ENCODE data around the gene TNFRSF18.

The TNFRSF18 gene

DNA sequence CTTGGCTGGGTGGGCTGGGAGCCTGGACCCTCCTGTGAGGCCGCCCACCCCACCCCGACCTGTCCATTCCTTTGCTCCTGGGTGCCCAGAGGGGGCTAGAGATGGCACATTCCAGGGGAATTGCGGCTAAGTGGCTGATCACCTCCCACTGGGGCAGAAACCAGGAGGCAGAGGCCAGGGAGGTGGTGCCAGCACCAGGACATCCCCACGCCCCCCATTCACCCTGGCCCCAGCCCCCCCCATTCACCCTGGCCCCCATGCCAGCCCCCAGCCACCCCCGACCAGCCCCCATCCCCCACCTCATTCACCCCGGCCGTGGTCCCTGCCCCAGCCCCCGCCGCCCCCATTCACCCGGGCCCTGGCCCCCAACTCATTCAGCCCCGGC lies 33.9 kb upstream of the TNFRSF18 start:
- peak overlapping the region; percentile 48 for H3K4me3 ChIP-seq (ENCODE audit: low read depth, low read length)
- no peak for DNase-seq (ENCODE audit: low read depth)
- no peak for TF ChIP-seq CTCF (IDR thresholded peaks at IDR 0.05; ENCODE audit: control insufficient read depth, extremely low read depth, insufficient read depth)

DNA sequence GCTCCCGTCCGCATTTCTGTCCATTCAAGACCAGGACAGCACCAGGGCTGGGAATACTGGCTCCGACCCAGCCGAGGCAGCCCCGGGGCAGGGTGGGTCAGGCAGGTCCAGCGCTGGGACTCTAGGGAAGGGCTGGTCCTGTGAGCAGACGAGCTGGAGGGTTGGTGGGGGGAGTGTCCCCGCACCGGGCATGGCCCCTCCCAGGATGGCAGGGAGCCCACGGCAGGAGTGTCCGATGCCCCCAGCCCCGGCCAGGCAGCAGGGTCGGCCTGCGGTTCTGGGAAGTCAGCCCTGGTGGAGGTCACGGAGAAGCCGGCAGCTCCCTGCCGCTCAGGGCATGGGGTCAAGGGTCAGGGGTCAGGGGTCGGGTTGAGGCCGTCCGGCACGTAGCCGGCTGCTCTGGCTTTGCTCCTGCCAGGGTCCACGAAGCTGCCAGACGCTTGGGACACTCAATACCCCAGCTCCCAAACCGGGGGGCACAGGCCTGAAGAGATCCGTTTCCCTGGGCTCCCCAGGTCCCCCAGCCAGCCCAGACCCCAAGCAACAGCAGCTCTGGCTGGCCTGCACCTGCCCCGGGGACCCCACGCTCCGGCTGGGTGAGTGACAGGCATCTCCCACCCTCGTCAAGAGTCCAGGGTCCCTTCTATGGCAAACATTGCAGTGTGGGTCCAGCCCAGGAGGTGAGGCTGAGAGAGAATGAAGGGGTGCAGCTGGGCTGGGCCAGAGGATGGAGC lies 33.4 kb upstream of the TNFRSF18 start:
- no peak for DNase-seq (ENCODE audit: low read depth)
- TF ChIP-seq CTCF (IDR thresholded peaks at IDR 0.05; ENCODE audit: control insufficient read depth, extremely low read depth, insufficient read depth), result no peak
- peak overlapping the region; percentile 41 for H3K4me3 ChIP-seq (ENCODE audit: low read depth, low read length)

GRCh38 chr1:1239227-1239613 lies 32.8 kb upstream of the TNFRSF18 start:
- TF ChIP-seq CTCF (IDR thresholded peaks at IDR 0.05; ENCODE audit: control insufficient read depth, extremely low read depth, insufficient read depth), result no peak
- H3K4me3 ChIP-seq (ENCODE audit: low read depth, low read length), result no peak overlapping the region
- no peak for DNase-seq (ENCODE audit: low read depth)

DNA sequence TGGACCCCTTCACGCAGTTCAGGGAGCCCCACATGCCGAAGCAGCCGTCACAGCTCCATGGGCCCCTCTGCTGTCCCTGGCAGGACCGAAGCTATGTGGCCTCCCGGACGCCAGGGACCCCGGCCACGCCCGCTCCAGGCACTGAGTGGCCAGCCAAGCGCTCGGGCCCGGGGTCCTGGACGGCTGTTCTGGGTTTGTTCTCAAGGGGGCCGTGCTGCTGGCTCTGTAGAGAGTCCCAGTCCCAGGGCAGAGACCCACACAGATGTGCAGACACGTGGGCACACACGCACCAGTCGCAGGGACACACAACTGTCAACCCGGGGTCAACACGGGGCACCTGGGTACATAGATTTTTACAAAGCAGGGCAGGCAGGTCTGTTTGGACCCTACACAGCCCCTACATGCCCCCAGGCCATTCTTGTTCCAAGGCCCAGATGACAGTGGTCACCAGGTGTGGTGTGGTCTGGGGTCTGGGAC lies 32.3 kb upstream of the TNFRSF18 start:
- no peak for TF ChIP-seq CTCF (IDR thresholded peaks at IDR 0.05; ENCODE audit: control insufficient read depth, extremely low read depth, insufficient read depth)
- H3K4me3 ChIP-seq (ENCODE audit: low read depth, low read length), result no peak overlapping the region
- DNase-seq (ENCODE audit: low read depth), result no peak

DNA sequence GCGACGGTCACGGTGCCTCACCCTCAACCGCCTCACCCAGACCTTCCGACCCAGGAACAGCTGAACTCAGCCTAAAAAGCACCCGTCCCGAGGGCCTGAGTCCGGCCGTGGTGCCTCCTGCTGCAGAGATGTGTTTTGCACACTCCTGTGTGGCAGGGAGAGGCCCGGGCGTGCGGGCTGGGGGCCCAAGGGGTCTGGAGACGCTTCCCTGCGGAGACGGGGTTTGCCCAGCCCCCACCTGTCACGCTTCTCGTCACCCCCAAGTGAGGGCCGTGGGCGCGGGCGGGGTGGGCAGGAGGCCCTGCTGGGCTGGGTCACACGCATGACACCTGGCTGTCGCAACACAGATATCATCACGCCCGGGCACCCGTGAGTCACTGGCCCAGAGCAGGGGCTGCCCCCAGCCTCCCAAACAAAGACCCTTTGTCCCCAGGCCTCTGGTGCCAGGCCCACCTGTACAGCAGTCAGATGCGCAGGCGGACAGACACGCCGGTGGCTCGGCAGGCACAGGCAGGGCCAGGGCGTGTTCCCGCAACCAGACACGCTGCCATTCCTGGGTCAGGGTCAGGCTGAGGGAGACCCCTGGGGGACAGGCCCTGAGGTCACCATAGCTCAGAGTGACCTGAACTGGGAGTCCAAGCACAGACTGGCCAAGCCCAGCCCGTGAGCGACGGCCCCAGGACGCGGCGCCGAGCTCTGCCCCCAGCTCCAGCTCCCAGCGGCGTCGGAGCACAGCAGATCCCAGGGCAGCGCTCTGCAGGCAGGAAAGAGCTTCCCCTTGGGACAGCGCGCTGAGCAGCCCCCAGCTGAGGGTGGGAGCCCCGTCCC lies 31.7 kb upstream of the TNFRSF18 start:
- no peak for DNase-seq (ENCODE audit: low read depth)
- no peak for TF ChIP-seq CTCF (IDR thresholded peaks at IDR 0.05; ENCODE audit: control insufficient read depth, extremely low read depth, insufficient read depth)

DNA sequence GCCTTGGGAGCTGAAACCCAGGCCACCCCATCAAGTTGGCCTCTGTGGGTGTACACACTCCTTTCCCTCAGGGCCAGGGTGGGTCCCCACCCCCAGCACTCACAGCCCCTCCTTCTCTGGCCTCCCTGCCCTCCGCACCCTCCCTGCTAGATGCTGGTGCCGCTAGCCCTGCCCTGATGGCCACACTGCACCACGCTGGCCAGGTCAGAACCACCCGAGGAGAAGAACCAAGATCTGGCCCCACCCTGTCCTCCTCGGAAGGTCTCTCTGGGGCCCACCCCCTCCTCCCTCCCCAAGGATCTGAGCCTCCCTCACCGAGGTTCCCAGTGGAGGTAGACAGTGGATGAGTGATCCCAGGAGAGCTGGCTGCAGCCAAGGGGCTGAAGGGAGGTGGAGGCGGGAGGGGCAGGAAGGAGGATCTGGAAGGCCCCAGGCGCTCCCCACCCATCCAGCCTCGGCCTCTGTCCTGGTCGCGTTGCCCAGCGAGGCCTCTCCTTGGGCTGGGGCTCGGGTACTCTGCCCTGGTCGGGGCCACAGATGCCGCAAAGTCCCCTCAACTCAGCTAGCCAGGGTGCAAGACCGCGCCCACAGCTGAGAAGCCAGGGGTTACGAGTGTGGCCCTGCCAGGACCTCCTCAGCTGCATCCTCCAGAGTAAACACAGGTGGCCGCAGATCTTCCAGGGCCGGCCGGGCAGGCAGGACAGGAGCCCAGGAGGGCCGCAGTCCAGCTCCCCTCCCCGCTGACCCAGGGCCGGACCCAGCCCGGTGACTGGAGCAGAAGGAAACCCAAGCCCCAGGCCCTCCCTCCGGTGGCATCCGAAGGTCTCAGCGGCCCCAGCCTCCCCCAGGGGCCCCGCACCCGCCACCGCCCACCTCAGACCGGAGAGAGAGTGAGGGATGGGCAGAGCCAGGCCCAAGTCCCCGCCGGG lies 30.8 kb upstream of the TNFRSF18 start:
- H3K4me3 ChIP-seq (ENCODE audit: low read depth, low read length), result peak overlapping the region; percentile 30
- peak; percentile 59 for DNase-seq (ENCODE audit: low read depth)
- no peak for TF ChIP-seq CTCF (IDR thresholded peaks at IDR 0.05; ENCODE audit: control insufficient read depth, extremely low read depth, insufficient read depth)

More for the DNA sequence above, 31.7 kb upstream of the TNFRSF18 start:
- peak overlapping the region; percentile 25; the same call in 1 of the 2 replicates for H3K4me3 ChIP-seq (ENCODE audit: low read depth, low read length)
